ENCODE data around the gene LGR4. TPM values are rescaled to one million over a fixed set of nuclear protein-coding genes. Genes with fewer than 3 reads are reported as not detected.

Gene LGR4
- polyA plus RNA-seq, 1 experiment: 7.6 TPM

DNA sequence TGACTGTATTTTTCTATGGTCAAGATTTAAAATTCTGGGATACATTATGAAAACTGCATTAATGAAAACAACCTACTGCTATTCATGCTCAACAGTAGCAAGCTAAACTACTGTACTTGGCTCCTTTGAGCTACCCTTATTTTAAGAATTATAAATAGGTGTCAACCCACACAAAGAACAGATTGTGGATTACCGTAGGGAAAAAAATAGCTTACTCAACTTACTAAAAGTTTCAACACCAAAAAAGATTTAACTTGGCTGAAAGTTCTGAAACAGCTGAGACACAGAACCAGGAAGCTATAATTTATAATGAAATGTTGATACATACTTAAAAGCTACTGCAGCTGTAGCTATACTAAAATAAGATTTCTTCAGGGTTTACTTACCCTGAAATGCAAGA lies 23.9 kb upstream of the LGR4 start:
- TF ChIP-seq, protein P1, sequence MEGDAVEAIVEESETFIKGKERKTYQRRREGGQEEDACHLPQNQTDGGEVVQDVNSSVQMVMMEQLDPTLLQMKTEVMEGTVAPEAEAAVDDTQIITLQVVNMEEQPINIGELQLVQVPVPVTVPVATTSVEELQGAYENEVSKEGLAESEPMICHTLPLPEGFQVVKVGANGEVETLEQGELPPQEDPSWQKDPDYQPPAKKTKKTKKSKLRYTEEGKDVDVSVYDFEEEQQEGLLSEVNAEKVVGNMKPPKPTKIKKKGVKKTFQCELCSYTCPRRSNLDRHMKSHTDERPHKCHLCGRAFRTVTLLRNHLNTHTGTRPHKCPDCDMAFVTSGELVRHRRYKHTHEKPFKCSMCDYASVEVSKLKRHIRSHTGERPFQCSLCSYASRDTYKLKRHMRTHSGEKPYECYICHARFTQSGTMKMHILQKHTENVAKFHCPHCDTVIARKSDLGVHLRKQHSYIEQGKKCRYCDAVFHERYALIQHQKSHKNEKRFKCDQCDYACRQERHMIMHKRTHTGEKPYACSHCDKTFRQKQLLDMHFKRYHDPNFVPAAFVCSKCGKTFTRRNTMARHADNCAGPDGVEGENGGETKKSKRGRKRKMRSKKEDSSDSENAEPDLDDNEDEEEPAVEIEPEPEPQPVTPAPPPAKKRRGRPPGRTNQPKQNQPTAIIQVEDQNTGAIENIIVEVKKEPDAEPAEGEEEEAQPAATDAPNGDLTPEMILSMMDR (IDR thresholded peaks at IDR 0.05; ENCODE audit: insufficient read depth, low read depth, low read length): no peak
- ChIA-PET POLR2A (interaction anchor here (0.6 kb wide), 2 partner anchors 7 to 242 kb away, joined by 4 to 8 read pairs; no protein-coding TSS in a partner anchor), CTCF (interaction anchor here (0.6 to 5.0 kb wide), 8 partner anchors 11 to 1847 kb away, joined by 3 to 30 read pairs (median 4); no protein-coding TSS in a partner anchor)
- DNase-seq (ENCODE audit: low read depth): no peak
- Histone ChIP-seq H3K36me3 (ENCODE audit: control insufficient read depth, insufficient read depth, low read length) (peaks cover 5% of the 10 kb centered on the region), H3K4me3 (ENCODE audit: low read depth, low read length) (no peak overlapping the region), H3K27me3 (ENCODE audit: control insufficient read depth, insufficient read depth, low read length) (no peaks in the 10 kb centered on the region)

DNA sequence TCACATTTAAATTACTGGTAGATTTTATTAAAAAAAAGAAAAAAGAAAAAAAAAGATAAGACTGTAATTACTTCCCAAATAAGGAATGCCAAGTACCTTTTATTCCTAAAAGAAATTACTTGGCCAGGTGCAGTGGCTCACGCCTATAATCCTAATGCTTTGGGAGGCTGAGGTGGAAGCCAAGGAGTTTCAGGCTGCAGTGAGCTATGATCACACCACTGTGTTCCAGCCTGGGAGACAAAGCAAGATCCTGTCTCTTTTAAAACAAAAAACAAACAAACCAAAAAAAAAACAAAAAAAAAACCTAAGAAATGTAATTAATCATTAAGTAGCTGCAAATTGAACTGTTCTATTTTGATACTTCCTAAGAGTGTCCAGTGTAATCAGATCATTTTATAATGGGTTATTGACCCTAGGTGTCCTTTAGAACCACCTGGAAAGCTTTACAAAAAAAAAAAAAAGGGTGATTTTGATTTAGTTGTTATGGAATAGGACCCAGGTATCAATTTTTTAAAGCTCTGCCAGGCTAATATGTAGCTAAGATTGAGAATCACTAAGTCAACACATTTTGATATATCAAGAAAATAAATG lies 23.2 kb upstream of the LGR4 start:
- TF ChIP-seq, protein P1 (IDR thresholded peaks at IDR 0.05; ENCODE audit: insufficient read depth, low read depth, low read length): no peak
- H3K4me3 ChIP-seq (ENCODE audit: low read depth, low read length): no peak overlapping the region
- H3K36me3 ChIP-seq (ENCODE audit: control insufficient read depth, insufficient read depth, low read length): peaks cover 9% of the 10 kb centered on the region
- POLR2A ChIA-PET: interaction anchor here (0.6 to 0.7 kb wide), 4 partner anchors 8 to 515 kb away, joined by 3 to 8 read pairs (median 4); no protein-coding TSS in a partner anchor
- H3K27me3 ChIP-seq (ENCODE audit: control insufficient read depth, insufficient read depth, low read length): no peaks in the 10 kb centered on the region
- DNase-seq (ENCODE audit: low read depth): no peak
- CTCF ChIA-PET: interaction anchor here (0.7 to 5.0 kb wide), 7 partner anchors 10 to 1839 kb away, joined by 3 to 30 read pairs (median 4); no protein-coding TSS in a partner anchor

DNA sequence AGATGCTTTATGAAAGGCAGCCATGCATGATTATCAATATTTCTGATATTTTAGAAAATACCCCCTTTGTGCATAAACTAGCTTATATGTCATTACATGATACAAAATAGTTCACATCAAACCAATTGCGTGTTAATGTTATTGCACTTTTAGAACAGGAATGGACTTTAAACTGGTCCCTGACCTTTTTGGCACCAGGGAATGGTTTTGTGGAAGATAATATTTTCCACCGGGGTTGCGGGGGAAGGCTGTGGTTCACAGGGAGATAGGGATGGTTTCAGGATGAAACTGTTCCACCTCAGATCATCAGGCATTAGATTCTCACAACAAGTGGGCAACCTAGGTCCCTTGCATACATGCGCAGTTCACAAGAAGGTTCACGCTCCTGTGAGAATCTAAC lies 16.5 kb upstream of the LGR4 start:
- H3K4me3 ChIP-seq (ENCODE audit: low read depth, low read length): no peak overlapping the region
- H3K36me3 ChIP-seq (ENCODE audit: control insufficient read depth, insufficient read depth, low read length): peaks cover 8% of the 10 kb centered on the region
- no peak for DNase-seq (ENCODE audit: low read depth)
- CTCF ChIA-PET: interaction anchor here (1.4 to 8.5 kb wide), 3 partner anchors 8 to 304 kb away, joined by 3 to 92 read pairs (median 5); no protein-coding TSS in a partner anchor
- no peaks in the 10 kb centered on the region for H3K27me3 ChIP-seq (ENCODE audit: control insufficient read depth, insufficient read depth, low read length)
- TF ChIP-seq, protein P1 (IDR thresholded peaks at IDR 0.05; ENCODE audit: insufficient read depth, low read depth, low read length): no peak
- POLR2A ChIA-PET: no interaction called here

DNA sequence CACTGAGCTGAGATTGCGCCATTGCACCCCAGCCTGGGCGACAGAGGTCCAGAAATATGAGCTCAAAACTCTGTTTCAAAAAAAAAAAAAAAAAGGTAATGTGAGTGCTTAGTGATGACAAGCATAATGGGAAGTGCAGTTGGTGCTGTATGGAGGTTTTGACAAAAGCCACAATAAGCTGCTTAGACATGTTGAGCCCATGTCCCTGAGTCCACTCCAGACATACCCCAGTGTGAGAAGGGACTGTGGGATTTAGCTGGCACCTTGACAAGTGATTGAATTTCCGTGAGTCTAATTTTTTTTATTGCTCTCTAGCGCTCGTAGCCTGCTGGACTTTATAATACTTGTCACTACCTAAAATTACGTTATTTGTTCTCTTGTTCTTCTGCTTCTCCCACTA lies 15.1 kb upstream of the LGR4 start:
- TF ChIP-seq, protein P1 (IDR thresholded peaks at IDR 0.05; ENCODE audit: insufficient read depth, low read depth, low read length): no peak
- ChIA-PET CTCF (interaction anchor here (0.7 to 8.5 kb wide), 6 partner anchors 10 to 302 kb away, joined by 3 to 92 read pairs (median 12); no protein-coding TSS in a partner anchor), POLR2A (no interaction called here)
- H3K36me3 ChIP-seq (ENCODE audit: control insufficient read depth, insufficient read depth, low read length): peaks cover 7% of the 10 kb centered on the region
- no peak overlapping the region for H3K4me3 ChIP-seq (ENCODE audit: low read depth, low read length)
- no peak for DNase-seq (ENCODE audit: low read depth)
- no peaks in the 10 kb centered on the region for H3K27me3 ChIP-seq (ENCODE audit: control insufficient read depth, insufficient read depth, low read length)

DNA sequence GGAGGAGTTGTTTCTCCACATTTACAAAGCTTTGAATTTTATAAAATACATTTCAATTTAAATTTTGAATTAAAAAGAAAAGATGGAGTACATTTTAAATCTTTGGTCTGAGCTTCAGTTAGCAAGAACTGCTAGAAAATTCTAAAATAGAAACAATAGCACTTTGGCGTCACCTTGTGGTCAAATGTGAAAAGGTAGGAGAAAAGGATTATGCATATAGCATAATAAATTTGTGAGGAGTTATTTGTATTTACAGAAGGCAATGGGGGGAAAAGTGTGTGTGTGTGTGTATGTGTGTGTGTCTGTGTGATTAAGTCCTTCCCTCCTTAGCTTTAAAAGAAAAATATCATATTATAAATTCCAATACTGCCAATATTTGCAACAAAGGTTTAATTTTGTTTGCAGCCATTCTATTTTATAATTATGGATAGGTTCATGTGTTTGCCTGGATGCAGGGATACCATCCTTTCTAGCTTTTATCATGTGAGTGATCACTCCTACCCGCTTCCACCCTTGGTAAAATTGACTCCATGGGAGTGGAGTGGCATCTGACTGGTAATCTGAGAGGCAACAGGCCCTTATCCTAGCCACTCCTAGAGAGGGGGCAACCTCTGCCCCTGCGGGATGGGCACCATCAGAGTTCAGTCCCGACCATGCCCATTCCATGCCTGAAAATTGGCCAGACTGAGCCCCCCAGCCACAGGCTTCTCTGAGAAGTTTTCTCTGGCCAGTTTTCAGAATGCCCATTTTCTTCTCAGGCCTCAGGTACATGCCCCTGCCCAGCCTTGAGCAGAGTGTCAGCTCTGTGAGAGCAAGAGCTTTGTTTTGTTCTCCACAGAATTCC lies 13.6 kb upstream of the LGR4 start:
- DNase-seq (ENCODE audit: low read depth): no peak
- TF ChIP-seq, protein P1 (IDR thresholded peaks at IDR 0.05; ENCODE audit: insufficient read depth, low read depth, low read length): peak; percentile 84
- Histone ChIP-seq H3K36me3 (ENCODE audit: control insufficient read depth, insufficient read depth, low read length) (peaks cover 2% of the 10 kb centered on the region; the same call in 1 of the 2 replicates), H3K27me3 (ENCODE audit: control insufficient read depth, insufficient read depth, low read length) (no peaks in the 10 kb centered on the region), H3K4me3 (ENCODE audit: low read depth, low read length) (no peak overlapping the region)
- ChIA-PET POLR2A (no interaction called here), CTCF (interaction anchor here (0.5 to 8.5 kb wide), 39 partner anchors 12 to 1643 kb away, joined by 3 to 92 read pairs (median 4); partner anchors contain the start of genes CCDC34 and LGR4)
